Measurements from ENCODE around the gene GSTA1.
"Not testable (repeated sequence)": the region's sequence is repeated elsewhere in the genome, so short reads cannot be mapped to it uniquely, and the experiment has no call there.

GSTA1 gene

DNA sequence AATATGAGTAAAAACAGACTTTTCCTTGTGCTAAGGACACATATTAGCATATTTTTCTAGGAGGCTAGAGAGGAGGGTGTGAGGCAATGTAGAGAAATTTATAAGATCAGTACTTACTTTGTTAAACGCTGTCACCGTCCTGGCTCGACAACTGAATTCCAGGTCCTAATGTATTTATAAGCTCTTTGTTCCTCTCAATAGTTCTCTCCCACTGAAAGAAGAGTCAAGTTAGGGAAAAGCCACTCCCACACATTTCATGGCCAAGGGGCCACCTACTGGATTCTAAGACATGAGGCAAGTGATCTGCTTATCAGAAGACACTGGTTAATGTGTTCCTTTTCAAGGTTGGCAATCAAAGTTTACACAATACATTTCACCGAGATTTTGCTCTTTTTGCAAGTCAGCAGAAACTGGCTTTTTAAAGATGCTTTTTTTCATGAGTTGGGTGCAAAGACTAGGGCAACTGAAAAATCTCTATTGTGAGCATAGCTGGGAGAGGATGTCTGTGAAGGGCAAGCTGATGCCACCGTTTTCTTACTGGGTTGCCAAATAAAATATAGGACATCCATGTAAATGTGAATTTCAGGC lies at the start of gene GSTA1:
Gene GSTA1, minus strand, starts transcription at position 149 of the 588 bp plus-strand sequence. CDS start 4,549 bp downstream, outside the sequence.
- DNase-seq, result not testable (repeated sequence)

DNA sequence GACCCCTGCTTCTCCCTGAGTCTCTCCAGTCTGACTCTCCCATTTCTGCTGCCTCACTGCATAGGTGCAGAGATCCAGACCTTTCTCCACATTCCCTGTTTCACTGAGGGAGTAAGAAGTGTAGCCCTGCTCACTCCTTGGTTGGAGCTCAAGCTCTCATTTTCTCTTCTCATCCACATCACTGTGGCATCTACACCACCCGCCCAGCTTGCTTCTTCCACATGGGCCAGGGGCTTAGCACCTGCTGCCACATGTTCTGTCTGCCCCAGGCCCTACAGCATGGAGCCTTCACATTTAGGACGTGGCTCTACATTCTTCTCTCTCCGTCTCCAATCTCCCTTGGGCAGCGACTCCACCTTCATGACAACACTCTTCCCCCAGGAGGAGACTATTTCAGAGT lies 45.5 kb upstream of the GSTA1 start:
- DNase-seq, result no peak

- no peak for DNase-seq
Observed at GRCh38 chr6:52846002-52846401, 42.4 kb upstream of the GSTA1 start.

GRCh38 chr6:52843605-52844004 lies 40.0 kb upstream of the GSTA1 start:
- no peak for DNase-seq

DNA sequence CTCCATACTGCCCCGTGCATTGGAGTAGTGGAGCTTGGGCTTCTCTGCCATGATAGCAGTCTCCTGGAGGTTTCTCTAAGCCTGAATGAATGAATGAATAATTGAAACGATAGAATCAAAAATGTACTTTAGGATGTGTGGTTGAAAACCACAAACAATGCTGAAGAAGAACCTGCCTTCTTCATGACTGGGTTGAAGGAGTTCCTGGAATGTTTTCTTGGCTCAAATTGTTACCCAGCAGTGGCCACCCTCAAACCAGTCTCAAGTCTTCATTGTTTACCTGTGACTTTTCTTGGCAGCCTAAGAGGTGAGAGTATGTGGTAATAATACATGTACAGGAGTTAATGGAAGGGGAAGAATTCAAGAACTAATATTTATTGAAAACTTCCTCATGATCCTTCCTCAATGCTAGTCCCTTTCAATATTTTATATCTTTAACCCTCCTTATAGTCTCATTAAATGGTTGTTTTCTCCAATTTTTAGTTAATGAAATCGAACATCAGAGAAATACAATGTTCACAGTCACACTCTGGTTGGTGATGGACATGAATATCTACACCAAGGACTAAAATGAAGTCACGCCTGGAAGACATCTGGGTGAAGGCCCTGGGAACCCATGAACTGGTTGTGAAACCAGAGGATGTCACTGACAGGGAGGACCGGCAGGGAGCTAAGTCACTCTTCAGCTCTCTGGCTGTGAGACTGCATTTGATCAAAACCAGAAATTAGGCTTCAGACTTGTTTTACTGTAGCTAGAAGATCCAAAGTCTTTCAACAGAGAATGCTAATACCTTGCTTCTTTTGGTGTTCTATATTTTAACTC lies 37.4 kb upstream of the GSTA1 start, which contains the start of gene GSTA5:
Gene GSTA5, minus strand, starts transcription at position 51 of the 823 bp plus-strand sequence.
- DNase-seq, result no peak

GRCh38 chr6:52839124-52840055 lies 35.8 kb upstream of the GSTA1 start:
- DNase-seq, result peak; percentile 8

DNA sequence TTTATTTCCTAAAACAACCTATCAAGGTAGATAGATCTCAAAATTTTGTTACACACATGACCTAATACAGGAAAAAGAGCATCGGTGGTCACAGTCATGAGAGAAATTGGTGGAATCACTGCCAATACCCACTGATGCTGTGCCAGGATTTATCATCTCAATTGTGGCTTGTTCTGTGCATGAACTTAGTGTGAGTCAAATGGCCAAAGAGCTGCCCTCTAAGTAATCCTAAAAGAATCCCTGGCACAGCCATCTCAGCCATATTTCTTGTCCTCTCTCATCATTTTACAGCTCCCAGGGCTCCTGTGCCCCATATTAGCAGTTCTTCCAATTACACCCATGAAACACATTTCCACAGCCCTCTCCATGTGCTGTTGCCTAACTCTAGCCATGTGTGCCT lies 30.9 kb upstream of the GSTA1 start:
- no peak for DNase-seq

DNA sequence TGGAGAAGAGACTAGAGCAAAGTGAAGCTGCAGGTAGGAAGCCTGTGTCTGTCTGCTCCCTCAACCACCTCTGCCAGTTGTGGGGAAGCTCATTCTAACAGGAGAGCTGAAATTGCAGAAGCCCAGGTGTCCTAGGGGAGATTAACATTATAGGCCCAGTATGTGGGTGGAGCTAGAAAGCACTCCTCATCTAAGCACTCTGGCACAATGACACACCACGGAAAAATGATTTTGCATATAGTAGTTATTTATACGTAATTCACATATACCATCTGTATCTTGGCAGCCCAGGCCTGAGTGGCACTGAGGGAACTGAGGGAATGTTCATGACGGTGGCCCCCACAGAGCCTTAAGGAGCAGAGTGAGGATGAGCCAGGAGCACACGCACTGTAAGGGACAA lies 27.3 kb upstream of the GSTA1 start:
- DNase-seq, result not testable (repeated sequence)

- DNase-seq, result no peak
Observed at GRCh38 chr6:52829046-52829817, 25.6 kb upstream of the GSTA1 start.

- DNase-seq, result not testable (repeated sequence)
Observed at GRCh38 chr6:52828621-52829020, 25.0 kb upstream of the GSTA1 start.

DNA sequence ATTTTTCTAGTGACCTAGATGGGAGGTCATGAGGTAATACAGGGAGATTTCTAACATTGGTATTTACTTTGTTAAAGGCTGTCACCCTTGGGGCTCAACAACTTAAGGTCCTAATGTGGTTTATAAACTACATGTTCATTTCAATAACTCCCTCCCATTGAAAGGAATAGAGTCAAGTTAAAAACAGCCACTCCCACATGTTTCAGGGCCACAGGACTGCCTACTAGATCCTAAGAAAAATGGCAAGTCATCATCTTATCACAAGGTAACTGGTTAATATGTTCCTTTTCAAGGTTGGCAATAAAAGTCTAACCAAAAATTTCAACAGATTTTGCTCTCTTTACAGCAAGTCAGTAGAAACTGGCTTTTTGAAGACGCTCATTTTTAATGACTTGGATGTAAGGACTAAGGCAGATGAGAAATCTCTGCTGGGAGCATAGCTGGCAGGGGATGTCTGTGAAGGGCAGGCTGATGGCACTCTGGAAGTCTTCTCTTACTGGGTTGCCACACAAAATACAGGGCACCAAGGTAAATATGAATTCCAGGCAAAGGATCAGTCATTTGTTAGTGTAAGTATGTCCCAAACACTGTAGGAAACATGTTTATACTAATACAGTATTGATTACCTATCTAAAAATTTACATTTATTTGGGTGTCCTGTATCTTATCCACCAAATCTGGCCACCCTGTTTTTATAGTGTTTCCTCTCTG lies 23.6 kb upstream of the GSTA1 start:
- not testable (repeated sequence) for DNase-seq

GRCh38 chr6:52826513-52826912 lies 22.9 kb upstream of the GSTA1 start:
- DNase-seq, result no peak

GRCh38 chr6:52825900-52826459 lies 22.4 kb upstream of the GSTA1 start:
- not testable (repeated sequence) for DNase-seq

GRCh38 chr6:52825270-52825793 lies 21.7 kb upstream of the GSTA1 start:
- not testable (repeated sequence) for DNase-seq

GRCh38 chr6:52821842-52822241 lies 18.2 kb upstream of the GSTA1 start:
- DNase-seq, result no peak

- DNase-seq, result no peak
Observed at GRCh38 chr6:52820198-52820597, 16.6 kb upstream of the GSTA1 start.

DNA sequence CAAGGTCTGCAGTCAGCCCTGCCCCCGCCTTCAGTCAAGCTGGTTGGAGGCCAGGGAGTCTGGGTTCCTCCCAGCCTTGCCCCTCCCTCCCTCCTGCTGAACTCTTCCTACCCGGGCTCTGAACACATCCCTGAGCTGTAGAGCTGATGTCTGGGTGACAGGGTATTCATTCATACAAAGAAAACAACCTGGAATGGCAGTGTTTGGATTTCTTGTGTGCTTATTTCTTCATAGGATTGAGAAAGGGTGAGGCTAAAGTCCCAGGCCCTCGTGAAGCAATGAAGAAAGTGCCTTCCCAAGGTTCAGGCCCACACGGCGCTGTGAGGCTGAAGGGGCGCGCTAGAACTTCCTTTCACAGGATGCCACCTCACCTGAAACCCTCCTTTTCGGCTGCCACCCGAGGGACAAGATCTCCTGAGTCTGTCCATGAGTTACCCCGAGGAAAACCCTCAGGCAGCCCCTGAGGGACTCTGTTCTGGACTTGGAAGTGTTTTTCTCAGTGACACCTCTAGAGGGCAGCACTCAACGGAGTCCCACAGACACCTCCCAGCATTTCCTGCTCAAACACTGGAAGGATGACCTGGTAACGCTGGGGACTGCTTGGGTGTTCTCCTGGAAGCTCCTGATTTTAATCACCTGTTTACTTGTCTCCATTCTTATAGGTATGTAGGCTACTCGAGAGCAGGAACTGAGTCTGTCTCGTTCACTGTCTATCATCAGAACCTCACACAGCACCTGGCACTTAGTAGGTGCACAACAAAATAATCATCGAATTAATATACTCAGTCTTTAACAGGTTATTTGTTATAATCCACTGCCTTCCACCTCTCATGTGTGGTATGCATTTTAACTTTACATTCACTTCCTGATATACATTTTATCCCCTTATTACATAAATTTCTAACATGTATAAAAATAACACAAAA lies 11.8 kb upstream of the GSTA1 start:
- peak; percentile 22 for DNase-seq

- not testable (repeated sequence) for DNase-seq
Observed at GRCh38 chr6:52814545-52814944, 10.9 kb upstream of the GSTA1 start.

DNA sequence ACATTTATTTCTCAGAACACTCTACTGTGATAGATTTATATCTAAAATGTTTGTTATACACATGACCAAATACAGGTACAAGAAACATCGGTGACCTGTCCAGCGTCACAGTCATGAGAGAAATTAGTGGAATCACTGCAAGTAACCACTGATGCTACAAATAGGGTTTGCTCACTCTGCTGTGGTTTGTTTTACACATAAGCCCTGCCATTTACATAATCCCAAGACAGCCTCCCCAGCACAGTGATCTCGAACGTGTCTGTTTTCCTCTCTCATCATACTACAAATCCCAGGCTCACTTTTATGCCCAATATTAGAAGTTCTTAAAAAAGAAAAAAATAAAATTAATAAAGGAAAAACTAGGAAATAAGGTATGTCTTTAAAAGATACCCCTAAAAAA lies 6.2 kb upstream of the GSTA1 start:
- not testable (repeated sequence) for DNase-seq

- DNase-seq, result no peak
Observed at GRCh38 chr6:52808660-52809059, 5.0 kb upstream of the GSTA1 start.

All from COR-L47 (cell line).